ENCODE data around the gene TMEM43. TPM values are rescaled to one million over a fixed set of nuclear protein-coding genes. Genes with fewer than 3 reads are reported as not detected.

Gene TMEM43
- total and polyA plus RNA-seq, 2 of the 13 experiments (the other 11 are each of a cell fraction or from before 2014, with no cell fraction given): 48.9 to 50.5 TPM

DNA sequence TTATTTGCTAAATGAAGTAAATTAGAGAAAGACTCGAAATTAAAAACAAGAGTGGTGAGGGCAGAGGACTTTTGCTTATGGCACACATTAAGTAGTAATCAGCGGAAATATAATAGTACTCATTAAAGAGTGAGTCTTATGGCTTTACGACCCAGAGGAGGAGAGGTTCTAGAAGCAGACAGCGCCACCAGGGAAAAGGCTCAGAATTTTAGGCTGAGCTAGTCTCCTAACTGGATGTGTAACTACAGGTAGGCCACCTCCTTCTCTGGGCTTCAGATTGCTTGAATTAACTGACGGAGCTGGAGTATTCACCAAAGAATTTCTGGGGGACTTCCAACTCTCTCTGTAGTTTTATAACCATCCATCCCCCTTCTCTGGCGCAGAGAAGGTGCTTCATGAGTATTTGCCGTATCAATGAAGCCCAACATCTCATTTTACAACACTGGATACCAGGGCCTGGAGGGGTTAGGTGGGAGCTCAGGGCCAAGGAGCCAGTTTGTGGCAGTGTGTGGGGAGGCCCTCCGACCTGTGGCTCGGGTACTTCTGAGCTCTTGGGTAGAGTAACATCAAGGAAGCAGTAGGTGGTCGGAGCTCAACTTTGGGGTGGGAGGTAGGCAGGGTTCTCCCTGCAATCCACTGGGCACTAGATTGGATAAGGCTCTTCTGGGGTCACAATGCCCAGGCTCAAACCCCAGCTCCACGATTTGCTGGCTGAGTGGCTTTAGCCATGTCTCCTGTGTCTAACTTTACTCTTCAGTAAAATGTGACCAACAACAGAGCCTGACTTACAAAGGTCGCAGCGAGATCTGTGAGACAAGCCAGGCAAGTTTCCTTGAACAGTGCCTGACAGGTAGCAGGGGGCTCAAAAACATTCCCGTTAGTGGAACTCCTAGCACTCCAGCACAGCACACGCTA is 1.3 kb upstream of the TMEM43 start (continued):
- TF ChIP-seq NR2C2 (CRISPR knock-in tag; IDR thresholded peaks at IDR 0.05; ENCODE audit: borderline replicate concordance): no peak
- no peak for TF ChIP-seq ZIK1 (CRISPR knock-in tag; IDR thresholded peaks at IDR 0.05; ENCODE audit: borderline replicate concordance, low read depth)
- TF ChIP-seq THAP7 (CRISPR knock-in tag; IDR thresholded peaks at IDR 0.05): no peak
- peak; percentile 14; the same call in 1 of the 2 replicates for TF ChIP-seq ZNF724P (CRISPR knock-in tag; IDR thresholded peaks at IDR 0.05; ENCODE audit: borderline replicate concordance)
- no peak for TF ChIP-seq ZNF34 (CRISPR knock-in tag; IDR thresholded peaks at IDR 0.05; ENCODE audit: borderline replicate concordance)
- TF ChIP-seq GZF1 (CRISPR knock-in tag; IDR thresholded peaks at IDR 0.05): peak; percentile 21; the same call in 1 of the 2 replicates
- TF ChIP-seq RORA (CRISPR knock-in tag; IDR thresholded peaks at IDR 0.05): no peak
- no peak for TF ChIP-seq ZNF564 (CRISPR knock-in tag; IDR thresholded peaks at IDR 0.05)
- 0 out of 2 replicates have a peak, but pooled peaks have one; percentile 3 for TF ChIP-seq TAF1 (CRISPR knock-in tag; IDR thresholded peaks at IDR 0.05)
- TF ChIP-seq KIAA2018 (CRISPR knock-in tag; IDR thresholded peaks at IDR 0.05; ENCODE audit: borderline replicate concordance): no peak
- no peak for TF ChIP-seq TSC22D2 (CRISPR knock-in tag; IDR thresholded peaks at IDR 0.05; ENCODE audit: borderline replicate concordance)
- no peak for TF ChIP-seq ELK4 (CRISPR knock-in tag; IDR thresholded peaks at IDR 0.05; ENCODE audit: borderline replicate concordance)
- no peak for TF ChIP-seq ZSCAN29 (CRISPR knock-in tag; conservative IDR thresholded peaks at IDR 0.05)
- TF ChIP-seq HIVEP1 (CRISPR knock-in tag; IDR thresholded peaks at IDR 0.05): 0 out of 2 replicates have a peak, but pooled peaks have one; percentile 9
- no peak for TF ChIP-seq ZNF747 (CRISPR knock-in tag; IDR thresholded peaks at IDR 0.05; ENCODE audit: borderline replicate concordance)
